Pancreas (tissue), 10 donors: ENCODE measurements around the gene TTL. TPM values are rescaled to one million over a fixed set of nuclear protein-coding genes. Genes with fewer than 3 reads are reported as not detected.

ENCODE experiments used
- ATAC-seq, 4 donors: fragments of 200-7000 bp; cut with Tn5 transposase; one replicate each; pipeline versions ENCODE4 v1.8.0 to v1.9.1; 2020; ENCODE audit warnings: mild to moderate bottlenecking in 4 of 4, moderate library complexity in 4 of 4
- DNase-seq, 6 donors: peaks; one replicate each; pipeline ENCODE4 v3.0.0-alpha.2; 2020
- FAIRE-seq: peaks from 2 replicates; lab custom pipeline; 2012; peaks lifted over from hg19 to GRCh38; lab: Jason Lieb, UNC
- H3K27ac ChIP-seq, 4 donors: fragments of 200-600 bp; sonication (generic); 1 replicate in 3 of 4; 2 replicates in 1 of 4; pipeline versions ENCODE4 v1.5.0 to v1.8.0; 2020
- H3K27me3 ChIP-seq, 4 donors: fragments of 200-600 bp; one replicate each; pipeline ENCODE4 v1.8.0; 2021
- H3K36me3 ChIP-seq, 3 donors: fragments of 200-600 bp; sonication (generic) in 1 of 3; one replicate each; pipeline versions ENCODE4 v1.5.0 to v1.8.0; 2020 to 2021
- H3K4me1 ChIP-seq, 3 donors: fragments of 200-600 bp; one replicate each; pipeline ENCODE4 v1.8.0; 2021
- H3K4me3 ChIP-seq, 4 donors: fragments of 200-600 bp; sonication (generic) in 2 of 4; one replicate each; pipeline versions ENCODE4 v1.5.0 to v1.8.0; 2020 to 2021
- H3K9me3 ChIP-seq, 4 donors: fragments of 200-600 bp; one replicate each; pipeline ENCODE4 v1.8.0; 2021
- WGBS, 2 donors: extraction: QIAGEN DNeasy Blood & Tissue Kit; methylation state at CpG; one replicate each; pipeline ENCODE4 v1.1.7; 2013; 5-methylcytosine and 5-hydroxymethylcytosine counted together
- intact Hi-C, 3 donors: fragments of 100-400 bp; cut with DNase I; formaldehyde crosslinking; loops; one replicate each; pipeline versions ENCODE4 v1.11.1 to v1.14.2; 2022
- polyA plus RNA-seq, 2 donors: library from polyadenylated mRNA; stranded (reverse); fragments of 200-250 nt; gene quantifications; one replicate each; pipeline ENCODE4 v1.2.3, GENCODE V29; 2013
- total RNA-seq, 6 donors: library from RNA; stranded (reverse); fragmentation: NEBNext Ultra II Directional in 4 of 6; extraction: Animal tissue kit (Norgen Biotek cat#: 25700) in 4 of 6; gene quantifications; one replicate each; pipeline versions ENCODE4 v1.2.1 to v1.2.4, GENCODE V29; 2021 to 2023
- TF ChIP-seq, protein P1 (sequence below), 4 donors: fragments of 200-600 bp; sonication (generic) in 3 of 4; IDR thresholded peaks; one replicate each; pipeline versions ENCODE4 v1.5.0 to v1.8.0; 2021; ENCODE audit warnings: antibody characterized with exemption in 4 of 4
- donor health status: healthy with polysubstance abuse.
- donor health status: DM: no; HTN: no; CAD: no; lungs with moderate emphysema.
- donor health status: DM: no; HTN: no; CAD: no.
- donor health status: control.
- donor health status: control.
- donor health status: Bipolar disorder and iron deficiency.
- donor health status: DM: yes; HTN: yes; CAD: no.
- donor health status: DM: no; HTN: no; CAD: no.
- donor health status: DM: no; HTN: no; CAD: no.
- donor health status: DM: yes; HTN: yes; CAD: no.

The TTL gene
- total and polyA plus RNA-seq, 8 donors: 6.6 to 16.8 (median 7.8) TPM

GRCh38 chr2:112539306-112539705 lies 57.4 kb downstream of the TTL start:
- no peak for DNase-seq
- ATAC-seq: no peak
- no peaks in the 10 kb centered on the region for H3K9me3 ChIP-seq
- 47 to 54% methylated on average over 2 of the region's 2 CpGs for WGBS, 2 donors
- no peaks in the 10 kb centered on the region for H3K27me3 ChIP-seq
- no peak overlapping the region for H3K27ac ChIP-seq
- no peak for FAIRE-seq
- TF ChIP-seq, protein P1, sequence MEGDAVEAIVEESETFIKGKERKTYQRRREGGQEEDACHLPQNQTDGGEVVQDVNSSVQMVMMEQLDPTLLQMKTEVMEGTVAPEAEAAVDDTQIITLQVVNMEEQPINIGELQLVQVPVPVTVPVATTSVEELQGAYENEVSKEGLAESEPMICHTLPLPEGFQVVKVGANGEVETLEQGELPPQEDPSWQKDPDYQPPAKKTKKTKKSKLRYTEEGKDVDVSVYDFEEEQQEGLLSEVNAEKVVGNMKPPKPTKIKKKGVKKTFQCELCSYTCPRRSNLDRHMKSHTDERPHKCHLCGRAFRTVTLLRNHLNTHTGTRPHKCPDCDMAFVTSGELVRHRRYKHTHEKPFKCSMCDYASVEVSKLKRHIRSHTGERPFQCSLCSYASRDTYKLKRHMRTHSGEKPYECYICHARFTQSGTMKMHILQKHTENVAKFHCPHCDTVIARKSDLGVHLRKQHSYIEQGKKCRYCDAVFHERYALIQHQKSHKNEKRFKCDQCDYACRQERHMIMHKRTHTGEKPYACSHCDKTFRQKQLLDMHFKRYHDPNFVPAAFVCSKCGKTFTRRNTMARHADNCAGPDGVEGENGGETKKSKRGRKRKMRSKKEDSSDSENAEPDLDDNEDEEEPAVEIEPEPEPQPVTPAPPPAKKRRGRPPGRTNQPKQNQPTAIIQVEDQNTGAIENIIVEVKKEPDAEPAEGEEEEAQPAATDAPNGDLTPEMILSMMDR (IDR thresholded peaks at IDR 0.05): no peak
- H3K36me3 ChIP-seq: no peaks in the 10 kb centered on the region
- no peak overlapping the region for H3K4me3 ChIP-seq
- intact Hi-C loops: no loop called here
- H3K4me1 ChIP-seq: peaks cover 0 to 13% (median 7%) of the 10 kb centered on the region in 3 donors

DNA sequence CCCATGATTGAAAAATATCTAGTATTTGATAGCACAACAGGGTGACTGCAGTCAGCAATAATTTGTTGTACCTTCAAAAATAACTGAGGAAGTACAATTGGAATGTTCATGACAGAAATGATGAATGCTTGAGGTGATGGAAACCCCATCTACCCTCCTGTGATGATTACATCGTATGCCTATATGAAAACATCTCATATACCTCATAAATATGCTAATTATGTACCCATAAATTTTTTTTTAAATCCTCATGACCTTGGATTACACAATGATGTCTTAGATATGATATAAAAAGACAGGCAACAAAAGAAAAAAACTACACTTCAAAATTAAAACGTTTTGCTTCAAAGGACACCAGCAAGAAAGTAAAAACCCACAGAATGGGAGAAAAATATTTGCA lies 59.0 kb downstream of the TTL start:
- Histone ChIP-seq H3K27ac (no peak overlapping the region), H3K36me3 (no peaks in the 10 kb centered on the region), H3K9me3 (no peaks in the 10 kb centered on the region), H3K27me3 (no peaks in the 10 kb centered on the region), H3K4me1 (peaks cover 0 to 15% (median 7%) of the 10 kb centered on the region in 3 donors), H3K4me3 (no peak overlapping the region)
- TF ChIP-seq, protein P1 (IDR thresholded peaks at IDR 0.05): no peak
- intact Hi-C loops: no loop called here
- DNase-seq: no peak
- FAIRE-seq: no peak
- ATAC-seq: no peak
- 52% methylated on average over 2 of the region's 2 CpGs for WGBS, 2 donors

GRCh38 chr2:112541315-112542122 lies 59.6 kb downstream of the TTL start:
- Histone ChIP-seq H3K9me3 (no peaks in the 10 kb centered on the region), H3K36me3 (no peaks in the 10 kb centered on the region), H3K27me3 (no peaks in the 10 kb centered on the region), H3K4me1 (peaks cover 0 to 15% (median 7%) of the 10 kb centered on the region in 3 donors), H3K27ac (peak overlapping the region; percentile 61 to 86 (median 84)), H3K4me3 (peak overlapping the region; percentile 75 to 87 (median 83))
- DNase-seq: peak in 4 of 6 donors; percentile 53 to 83 (median 70)
- FAIRE-seq: no peak
- TF ChIP-seq, protein P1 (IDR thresholded peaks at IDR 0.05): no peak
- 19 to 21% methylated on average over 34 of the region's 34 CpGs for WGBS, 2 donors
- intact Hi-C loops: no loop called here
- peak; percentile 65 to 84 (median 74) for ATAC-seq

DNA sequence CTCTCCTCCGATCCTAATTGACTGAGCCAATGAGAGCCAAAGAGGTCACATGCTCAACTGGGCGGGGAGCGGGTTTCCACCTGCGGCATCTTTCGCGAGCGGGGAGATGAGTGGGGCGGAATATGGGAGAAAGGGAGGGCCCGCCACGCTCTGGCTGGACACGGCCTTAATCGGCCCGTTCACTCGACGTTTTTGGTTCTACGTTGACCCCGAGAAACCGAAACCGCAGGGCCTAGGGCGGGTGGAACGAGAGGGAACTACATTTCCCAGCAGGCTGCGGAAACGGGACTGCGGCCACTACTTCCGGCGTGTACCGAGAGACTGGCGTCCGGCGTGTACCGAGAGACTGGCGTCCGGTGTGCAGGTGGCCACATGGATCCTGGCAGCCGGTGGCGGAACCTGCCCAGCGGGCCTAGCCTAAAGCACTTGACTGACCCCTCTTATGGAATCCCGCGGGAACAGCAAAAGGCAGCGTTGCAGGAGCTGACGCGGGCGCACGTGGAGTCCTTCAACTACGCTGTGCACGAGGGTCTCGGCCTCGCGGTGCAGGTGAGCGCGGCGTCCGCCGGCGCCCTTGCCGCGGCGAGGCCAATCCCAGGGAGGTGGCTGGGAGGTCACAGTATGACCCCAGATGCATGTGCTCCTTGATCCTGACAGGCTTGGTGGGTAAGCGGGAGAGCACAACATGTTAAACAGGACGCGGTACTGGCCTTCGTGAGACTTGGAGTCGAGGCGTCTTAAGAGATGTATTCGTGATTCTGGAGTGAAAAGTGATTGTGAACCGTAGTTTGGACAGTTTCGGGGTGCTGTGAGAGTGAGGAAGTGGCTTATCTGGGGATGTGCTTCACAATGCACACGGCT lies 60.4 kb downstream of the TTL start, which contains the start of gene POLR1B:
Gene POLR1B (plus strand): TSS at position 343 of the 861 bp plus-strand sequence. CDS start 30 bp downstream, at position 373.
- 0% methylated on average over 65 to 67 of the region's 67 CpGs for WGBS, 2 donors
- H3K9me3 ChIP-seq: no peaks in the 10 kb centered on the region
- intact Hi-C loops: no loop called here
- peaks cover 0 to 18% (median 7%) of the 10 kb centered on the region in 3 donors for H3K4me1 ChIP-seq
- TF ChIP-seq, protein P1 (IDR thresholded peaks at IDR 0.05): no peak
- H3K36me3 ChIP-seq: peaks cover 0 to 1% (median 0%) of the 10 kb centered on the region in 3 donors
- DNase-seq (peak; percentile 85 to 95 (median 88)), ATAC-seq (peak; percentile 94 to 98 (median 96)), FAIRE-seq (no peak)
- no peaks in the 10 kb centered on the region for H3K27me3 ChIP-seq
- peak within 1 kb of the TSS; percentile 75 to 87 (median 83) for H3K4me3 ChIP-seq
- peak within 1 kb of the TSS; percentile 61 to 86 (median 84) for H3K27ac ChIP-seq
